Loucy (cell line): Measurements from ENCODE around the gene IRAK1BP1.

Source experiments
- H2AFZ ChIP-seq: fragments of 200-600 bp; sonication (generic); 2 replicates; pipeline ENCODE4 v1.6.0; 2016; ENCODE audit warnings: antibody characterized with exemption, mild to moderate bottlenecking, low read length, moderate library complexity
- H3F3A ChIP-seq: fragments of 200-600 bp; 2 replicates; pipeline ENCODE4 v1.6.0; 2016; ENCODE audit warnings: antibody characterized with exemption, low read depth, mild to moderate bottlenecking
- H3K27me3 ChIP-seq: fragments of 200-600 bp; sonication (generic); 2 replicates; pipeline ENCODE4 v1.6.1; 2014; ENCODE audit warnings: low read length, mild to moderate bottlenecking; ENCODE audit not compliant: insufficient read depth, poor library complexity, severe bottlenecking
- H3K36me3 ChIP-seq: fragments of 200-600 bp; sonication (generic); 2 replicates; pipeline ENCODE4 v1.6.1; 2016; ENCODE audit warnings: low read length; ENCODE audit not compliant: insufficient read depth
- H3K4me1 ChIP-seq: fragments of 200-600 bp; sonication (generic); 2 replicates; pipeline ENCODE4 v1.5.1; 2014; ENCODE audit warnings: low read length, mild to moderate bottlenecking; ENCODE audit not compliant: insufficient read depth, poor library complexity, severe bottlenecking
- H3K4me2 ChIP-seq: fragments of 200-600 bp; sonication (generic); 2 replicates; pipeline ENCODE4 v1.6.0; 2014; ENCODE audit warnings: antibody characterized with exemption, low read length, low read depth, mild to moderate bottlenecking; ENCODE audit not compliant: poor library complexity, severe bottlenecking
- H3K4me3 ChIP-seq: fragments of 200-600 bp; sonication (generic); 2 replicates; pipeline ENCODE4 v1.5.1; 2014; ENCODE audit warnings: low read length, mild to moderate bottlenecking, mixed read lengths; ENCODE audit not compliant: poor library complexity, severe bottlenecking
- H3K79me2 ChIP-seq: fragments of 200-600 bp; sonication (generic); 2 replicates; pipeline ENCODE4 v1.6.1; 2014; ENCODE audit warnings: low read length; ENCODE audit not compliant: insufficient read depth
- H3K9ac ChIP-seq: fragments of 200-600 bp; sonication (generic); 2 replicates; pipeline ENCODE4 v1.6.0; 2014; ENCODE audit warnings: mild to moderate bottlenecking, low read depth, low read length, moderate library complexity; ENCODE audit not compliant: poor library complexity, severe bottlenecking
- H3K9me2 ChIP-seq: fragments of 200-600 bp; sonication (generic); replicated peaks from 2 replicates; pipeline ENCODE4 v1.6.1; 2016; ENCODE audit warnings: low read depth, low read length, mixed read lengths
- H3K9me3 ChIP-seq: fragments of 200-600 bp; sonication (generic); 2 replicates; pipeline ENCODE4 v1.6.1; 2014; ENCODE audit warnings: mild to moderate bottlenecking, antibody characterized with exemption, low read length, low read depth; ENCODE audit not compliant: insufficient read depth
- H4K20me1 ChIP-seq: fragments of 200-600 bp; sonication (generic); 2 replicates; pipeline ENCODE4 v1.6.0; 2014; ENCODE audit warnings: antibody characterized with exemption, low read length, mild to moderate bottlenecking; ENCODE audit not compliant: insufficient read depth, poor library complexity, severe bottlenecking
- EZH2phosphoT487 ChIP-seq: fragments of 200-600 bp; IDR thresholded peaks from 2 replicates; pipeline ENCODE4 v1.6.1; 2018; ENCODE audit warnings: antibody characterized with exemption, mild to moderate bottlenecking, moderate library complexity, borderline replicate concordance
- TF ChIP-seq, protein P1 (sequence below): fragments of 200-600 bp; sonication (generic); conservative IDR thresholded peaks from 2 replicates; pipeline ENCODE4 v1.5.1; 2014; ENCODE audit warnings: mild to moderate bottlenecking, antibody characterized with exemption, low read length

Gene IRAK1BP1

DNA sequence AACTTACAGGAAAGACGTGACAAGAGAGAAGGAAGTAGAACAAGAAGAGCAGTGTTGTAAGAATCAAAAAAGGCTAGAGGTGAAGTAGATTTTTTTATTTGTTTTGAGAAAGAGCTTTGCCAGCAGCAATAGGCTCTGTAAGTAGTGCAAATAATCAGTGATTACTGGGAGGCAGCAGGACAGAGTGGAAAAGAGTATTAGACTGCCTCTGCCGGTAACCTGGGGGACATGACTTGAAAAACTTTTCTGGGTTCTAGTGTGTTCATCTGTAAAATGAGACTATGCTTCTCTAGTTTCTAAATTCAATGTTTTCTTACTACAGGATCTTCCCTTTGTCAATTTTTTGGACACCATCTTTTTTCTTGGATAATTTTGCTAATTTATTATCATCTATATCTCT lies 5.8 kb upstream of the IRAK1BP1 start:
- H3K36me3 ChIP-seq, result no peaks in the 10 kb centered on the region
- no peak overlapping the region for H3K4me2 ChIP-seq
- H2AFZ ChIP-seq, result no peak overlapping the region
- H3F3A ChIP-seq, result no peaks in the 10 kb centered on the region
- H3K4me3 ChIP-seq, result no peak overlapping the region
- H4K20me1 ChIP-seq, result no peaks in the 10 kb centered on the region
- no peak overlapping the region for H3K9ac ChIP-seq
- no peaks in the 10 kb centered on the region for H3K9me2 ChIP-seq
- TF ChIP-seq, protein P1, sequence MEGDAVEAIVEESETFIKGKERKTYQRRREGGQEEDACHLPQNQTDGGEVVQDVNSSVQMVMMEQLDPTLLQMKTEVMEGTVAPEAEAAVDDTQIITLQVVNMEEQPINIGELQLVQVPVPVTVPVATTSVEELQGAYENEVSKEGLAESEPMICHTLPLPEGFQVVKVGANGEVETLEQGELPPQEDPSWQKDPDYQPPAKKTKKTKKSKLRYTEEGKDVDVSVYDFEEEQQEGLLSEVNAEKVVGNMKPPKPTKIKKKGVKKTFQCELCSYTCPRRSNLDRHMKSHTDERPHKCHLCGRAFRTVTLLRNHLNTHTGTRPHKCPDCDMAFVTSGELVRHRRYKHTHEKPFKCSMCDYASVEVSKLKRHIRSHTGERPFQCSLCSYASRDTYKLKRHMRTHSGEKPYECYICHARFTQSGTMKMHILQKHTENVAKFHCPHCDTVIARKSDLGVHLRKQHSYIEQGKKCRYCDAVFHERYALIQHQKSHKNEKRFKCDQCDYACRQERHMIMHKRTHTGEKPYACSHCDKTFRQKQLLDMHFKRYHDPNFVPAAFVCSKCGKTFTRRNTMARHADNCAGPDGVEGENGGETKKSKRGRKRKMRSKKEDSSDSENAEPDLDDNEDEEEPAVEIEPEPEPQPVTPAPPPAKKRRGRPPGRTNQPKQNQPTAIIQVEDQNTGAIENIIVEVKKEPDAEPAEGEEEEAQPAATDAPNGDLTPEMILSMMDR, result no peak
- TF ChIP-seq EZH2phosphoT487, result no peak
- peaks cover 6% of the 10 kb centered on the region for H3K4me1 ChIP-seq
- H3K9me3 ChIP-seq, result no peaks in the 10 kb centered on the region
- H3K79me2 ChIP-seq, result peaks cover 2% of the 10 kb centered on the region; the same call in 1 of the 2 replicates
- H3K27me3 ChIP-seq, result no peaks in the 10 kb centered on the region

DNA sequence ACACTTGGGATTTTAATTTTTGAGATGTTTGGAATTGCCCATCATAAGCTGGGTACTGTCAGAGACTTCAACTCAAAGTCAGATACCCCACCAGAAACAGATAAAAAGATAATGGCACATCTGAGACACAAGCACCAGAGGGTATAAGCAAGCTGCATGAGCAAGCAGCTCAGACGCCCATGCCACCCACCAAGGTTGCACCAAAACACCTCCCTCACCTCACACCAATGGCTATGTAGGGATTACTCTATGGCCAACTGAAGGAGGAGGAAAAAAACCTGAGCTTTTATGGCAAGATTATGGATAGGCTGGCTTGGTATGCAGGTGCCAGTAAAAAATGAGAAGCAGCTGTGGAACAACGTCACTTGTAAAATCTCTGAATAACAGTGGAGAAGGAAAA lies 3.8 kb upstream of the IRAK1BP1 start:
- H4K20me1 ChIP-seq, result no peaks in the 10 kb centered on the region
- no peak overlapping the region for H3K4me2 ChIP-seq
- H3K27me3 ChIP-seq, result no peaks in the 10 kb centered on the region
- TF ChIP-seq, protein P1, result no peak
- TF ChIP-seq EZH2phosphoT487, result no peak
- no peaks in the 10 kb centered on the region for H3K9me3 ChIP-seq
- H3K9me2 ChIP-seq, result no peaks in the 10 kb centered on the region
- no peak overlapping the region for H2AFZ ChIP-seq
- no peaks in the 10 kb centered on the region for H3K36me3 ChIP-seq
- peaks cover 12% of the 10 kb centered on the region for H3K4me1 ChIP-seq
- H3F3A ChIP-seq, result no peaks in the 10 kb centered on the region
- H3K9ac ChIP-seq, result no peak overlapping the region
- H3K79me2 ChIP-seq, result peaks cover 14% of the 10 kb centered on the region
- no peak overlapping the region for H3K4me3 ChIP-seq

GRCh38 chr6:78864957-78865356 lies 2.4 kb upstream of the IRAK1BP1 start:
- H3K36me3 ChIP-seq, result no peaks in the 10 kb centered on the region
- no peaks in the 10 kb centered on the region for H3K9me2 ChIP-seq
- no peak overlapping the region for H3K9ac ChIP-seq
- H3K27me3 ChIP-seq, result no peaks in the 10 kb centered on the region
- no peaks in the 10 kb centered on the region for H3F3A ChIP-seq
- no peak overlapping the region for H2AFZ ChIP-seq
- no peaks in the 10 kb centered on the region for H4K20me1 ChIP-seq
- no peak overlapping the region for H3K4me2 ChIP-seq
- H3K4me3 ChIP-seq, result no peak overlapping the region
- H3K9me3 ChIP-seq, result no peaks in the 10 kb centered on the region
- TF ChIP-seq, protein P1, result no peak
- TF ChIP-seq EZH2phosphoT487, result no peak
- peaks cover 17% of the 10 kb centered on the region for H3K4me1 ChIP-seq
- H3K79me2 ChIP-seq, result peaks cover 15% of the 10 kb centered on the region
